DND-41 (cell line): ENCODE results near the gene DIAPH3.

Experiments
- ATAC-seq: fragments of 200-7000 bp; cut with Tn5 transposase; 3 replicates; pipeline ENCODE4 v1.9.1; 2021; ENCODE audit warnings: low read depth; ENCODE audit not compliant: insufficient read depth
- DNase-seq: peaks from one replicate; pipeline ENCODE4 v3.0.0-alpha.2; 2020
- H2AFZ ChIP-seq: 2 replicates; pipeline ENCODE4 v1.6.0; 2012; ENCODE audit warnings: low read depth, low read length
- H3K27ac ChIP-seq: 2 replicates; pipeline ENCODE4 v1.5.1; 2012; ENCODE audit warnings: low read length, inconsistent platforms
- H3K27me3 ChIP-seq: fragments of 200-600 bp; sonication (generic); 2 replicates; pipeline ENCODE4 v1.6.0; 2012; ENCODE audit warnings: low read length, mild to moderate bottlenecking, inconsistent platforms; ENCODE audit not compliant: insufficient read depth, poor library complexity
- H3K36me3 ChIP-seq: 2 replicates; pipeline ENCODE4 v1.5.1; 2012; ENCODE audit warnings: low read length, inconsistent platforms; ENCODE audit not compliant: insufficient read depth
- H3K4me1 ChIP-seq: 2 replicates; pipeline ENCODE4 v1.5.1; 2012; ENCODE audit warnings: mild to moderate bottlenecking, low read length; ENCODE audit not compliant: insufficient read depth
- H3K4me2 ChIP-seq: 2 replicates; pipeline ENCODE4 v1.6.0; 2012; ENCODE audit warnings: mild to moderate bottlenecking, moderate library complexity, low read length, inconsistent platforms; ENCODE audit not compliant: insufficient read depth
- H3K4me3 ChIP-seq, 2 experiments: fragments of 200-600 bp in 1 of 2; shearing (Covaris generic) in 1 of 2; 2 replicates each; pipeline ENCODE4 v1.5.1; 2012 to 2016; ENCODE audit warnings: inconsistent platforms in 2 of 2, low read length in 2 of 2, mild to moderate bottlenecking in 2 of 2, low read depth in 1 of 2, moderate library complexity in 1 of 2
- H3K79me2 ChIP-seq: 2 replicates; pipeline ENCODE4 v1.6.0; 2012; ENCODE audit warnings: low read length, inconsistent platforms; ENCODE audit not compliant: insufficient read depth
- H3K9ac ChIP-seq: 2 replicates; pipeline ENCODE4 v1.6.0; 2012; ENCODE audit warnings: low read depth, mild to moderate bottlenecking, inconsistent platforms, low read length, moderate library complexity
- H3K9me3 ChIP-seq: 2 replicates; pipeline ENCODE4 v1.5.1; 2012; ENCODE audit warnings: low read length, moderate library complexity, mild to moderate bottlenecking, inconsistent platforms; ENCODE audit not compliant: insufficient read depth, severe bottlenecking
- H4K20me1 ChIP-seq: 2 replicates; pipeline ENCODE4 v1.6.0; 2012; ENCODE audit warnings: low read length; ENCODE audit not compliant: insufficient read depth
- CTCF ChIP-seq: IDR thresholded peaks from 2 replicates; pipeline ENCODE4 v1.5.1; 2012; ENCODE audit warnings: borderline replicate concordance, low read length, moderate library complexity, mild to moderate bottlenecking; ENCODE audit not compliant: poor library complexity, severe bottlenecking; ENCODE audit errors: extremely low read depth
- EZH2 ChIP-seq: IDR thresholded peaks from 3 replicates; pipeline ENCODE4 v1.6.1; 2012; ENCODE audit warnings: borderline replicate concordance, low read depth, mild to moderate bottlenecking, moderate library complexity, low read length, inconsistent platforms; ENCODE audit not compliant: severe bottlenecking

Gene DIAPH3

GRCh38 chr13:60172111-60172510 lies 8.4 kb upstream of the DIAPH3 start:
- ATAC-seq (no peak), DNase-seq (no peak)
- Histone ChIP-seq H3K27ac (no peak overlapping the region), H4K20me1 (no peaks in the 10 kb centered on the region), H2AFZ (no peak overlapping the region), H3K4me2 (no peak overlapping the region), H3K9ac (no peak overlapping the region), H3K9me3 (no peaks in the 10 kb centered on the region), H3K36me3 (no peaks in the 10 kb centered on the region), H3K4me3 (no peak overlapping the region), H3K4me1 (no peaks in the 10 kb centered on the region), H3K79me2 (no peaks in the 10 kb centered on the region), H3K27me3 (no peaks in the 10 kb centered on the region)
- TF ChIP-seq EZH2 (no peak), CTCF (no peak)

- ATAC-seq (no peak), DNase-seq (no peak)
- Histone ChIP-seq H3K36me3 (no peaks in the 10 kb centered on the region), H4K20me1 (no peaks in the 10 kb centered on the region), H3K79me2 (no peaks in the 10 kb centered on the region), H3K27me3 (no peaks in the 10 kb centered on the region), H3K4me1 (peaks cover under 1% of the 10 kb centered on the region; the same call in 1 of the 2 replicates), H3K9me3 (no peaks in the 10 kb centered on the region), H3K4me3 (no peak overlapping the region), H2AFZ (no peak overlapping the region), H3K4me2 (no peak overlapping the region), H3K27ac (no peak overlapping the region), H3K9ac (no peak overlapping the region)
- TF ChIP-seq CTCF (no peak), EZH2 (no peak)
Measured at GRCh38 chr13:60170414-60170813, 6.7 kb upstream of the DIAPH3 start.

- H3K4me1 ChIP-seq, result peaks cover 10% of the 10 kb centered on the region
- H3K9me3 ChIP-seq, result no peaks in the 10 kb centered on the region
- peaks cover 4% of the 10 kb centered on the region; the same call in 1 of the 2 replicates for H3K79me2 ChIP-seq
- H4K20me1 ChIP-seq, result no peaks in the 10 kb centered on the region
- H3K27me3 ChIP-seq, result no peaks in the 10 kb centered on the region
- no peak overlapping the region for H3K9ac ChIP-seq
- ATAC-seq (no peak), DNase-seq (no peak)
- H3K4me2 ChIP-seq, result no peak overlapping the region
- no peak overlapping the region for H3K4me3 ChIP-seq
- no peaks in the 10 kb centered on the region for H3K36me3 ChIP-seq
- H2AFZ ChIP-seq, result no peak overlapping the region
- no peak for TF ChIP-seq CTCF
- no peak for TF ChIP-seq EZH2
- no peak overlapping the region for H3K27ac ChIP-seq
Measured at GRCh38 chr13:60169239-60170031, 5.7 kb upstream of the DIAPH3 start.
